HG03064 (cell line): ENCODE results near the gene C14orf93.
A peak's percentile ranks its signal among the peaks of the same experiment; 100 is the strongest.

Experiments
- ATAC-seq: cut with Tn5 transposase; IDR thresholded peaks from one replicate; pipeline ENCODE4 v1.9.1; 2021; ENCODE audit warnings: low read depth; ENCODE audit not compliant: unreplicated experiment

Gene C14orf93

DNA sequence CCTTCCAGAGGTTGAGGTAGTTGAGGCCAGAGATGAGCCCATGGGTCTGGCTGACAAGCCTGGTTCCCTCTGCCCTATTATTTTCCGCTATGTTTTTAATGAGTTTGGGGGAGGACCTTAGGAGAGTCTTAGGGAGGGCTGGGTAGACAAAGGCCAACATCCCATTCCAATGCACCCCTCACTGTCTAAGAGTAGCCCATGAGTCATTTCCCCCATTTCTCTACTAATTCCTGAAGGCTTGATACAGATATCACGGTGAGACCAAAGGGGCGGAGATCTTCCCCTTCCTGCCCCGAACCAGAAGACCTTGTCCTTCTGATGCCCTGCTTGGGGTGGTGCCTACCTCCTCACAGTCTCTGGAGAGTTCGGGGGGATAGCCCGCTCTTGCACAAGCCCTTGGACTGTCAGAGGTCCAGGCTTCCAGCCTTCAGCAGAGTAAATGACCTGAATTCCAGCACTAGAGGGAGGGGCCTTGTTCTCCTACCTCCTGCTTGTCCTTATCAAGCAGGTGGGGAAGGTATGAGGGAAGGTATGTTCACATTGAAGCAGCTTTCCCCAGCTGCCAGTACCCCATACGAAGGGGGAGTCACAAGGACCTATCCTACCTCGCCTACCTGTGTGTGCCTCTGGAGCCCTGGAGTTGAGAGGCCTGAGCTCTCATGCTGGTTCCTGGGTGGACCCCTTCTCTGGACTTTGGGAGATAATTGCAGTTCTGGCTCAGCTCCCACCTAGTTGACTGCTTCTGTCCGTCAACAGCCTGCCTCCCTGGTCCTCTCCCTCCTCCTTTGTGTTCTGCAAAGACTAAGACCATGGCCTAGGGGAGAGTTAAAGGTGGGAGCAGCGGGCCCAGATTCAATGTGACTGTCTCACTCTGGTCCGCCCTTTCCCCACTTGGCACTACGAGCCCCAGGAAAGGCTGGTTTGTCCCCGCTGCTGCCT is 35.7 kb upstream of the C14orf93 start:
- ATAC-seq: no peak

DNA sequence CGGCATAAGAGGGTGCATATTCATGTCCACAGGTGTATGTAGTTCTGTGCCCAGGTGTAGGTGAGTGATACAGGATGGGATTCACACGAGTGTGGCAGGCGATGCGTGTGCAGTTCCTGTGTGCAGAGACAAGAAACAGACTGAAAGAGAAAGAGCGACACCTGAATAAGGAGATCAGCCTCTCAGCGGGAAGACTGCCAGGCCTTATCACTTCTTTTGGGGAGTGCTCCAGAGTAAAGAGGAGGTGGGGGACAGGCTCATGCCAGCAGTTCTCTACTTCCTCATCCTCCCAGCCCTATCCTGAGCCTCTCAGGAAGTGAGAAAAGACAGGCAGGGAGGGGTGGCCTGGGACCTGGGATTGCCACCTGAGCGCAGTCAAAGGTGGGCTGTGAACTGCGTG is 34.9 kb upstream of the C14orf93 start:
- ATAC-seq: no peak

DNA sequence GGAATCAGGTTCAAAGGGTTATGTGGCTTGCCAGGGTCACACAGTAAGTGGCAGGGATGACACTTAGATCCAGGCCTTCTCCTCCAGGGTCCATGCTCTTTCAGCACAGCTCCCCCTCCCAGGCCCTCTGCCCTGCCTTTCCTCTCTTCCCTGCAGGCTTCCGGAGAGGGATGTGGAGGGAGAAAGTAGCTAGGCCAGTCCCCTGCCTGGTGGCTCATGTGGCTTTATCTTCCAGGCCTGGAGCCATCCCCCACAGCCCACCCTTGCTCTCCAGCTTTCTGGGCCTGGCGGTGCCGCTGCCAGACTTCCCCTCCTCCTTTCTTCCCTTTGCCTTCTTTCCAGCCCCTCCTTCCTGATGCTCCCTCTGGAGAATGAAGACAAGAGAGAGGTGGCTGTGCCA is 33.8 kb upstream of the C14orf93 start:
- no peak for ATAC-seq

DNA sequence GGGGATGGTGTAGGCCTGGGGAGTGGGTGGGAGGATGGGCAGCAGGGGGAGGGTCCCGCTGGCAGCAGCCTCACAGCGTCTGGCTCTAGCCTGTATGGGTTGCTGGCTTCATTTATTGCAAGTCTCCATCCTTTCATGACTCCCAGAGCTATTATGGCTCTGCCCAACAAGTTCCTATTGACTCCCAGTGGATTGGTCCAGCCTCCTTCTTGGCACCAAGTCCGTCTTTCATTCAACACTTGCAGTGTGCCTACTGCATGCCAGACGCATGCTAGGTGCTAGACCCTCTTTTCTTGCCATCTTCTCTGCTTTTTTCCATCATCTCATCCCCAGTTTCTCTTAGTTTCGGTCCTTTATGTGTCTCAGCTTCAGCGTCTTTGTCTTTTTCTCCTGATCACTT is 33.2 kb upstream of the C14orf93 start:
- no peak for ATAC-seq

DNA sequence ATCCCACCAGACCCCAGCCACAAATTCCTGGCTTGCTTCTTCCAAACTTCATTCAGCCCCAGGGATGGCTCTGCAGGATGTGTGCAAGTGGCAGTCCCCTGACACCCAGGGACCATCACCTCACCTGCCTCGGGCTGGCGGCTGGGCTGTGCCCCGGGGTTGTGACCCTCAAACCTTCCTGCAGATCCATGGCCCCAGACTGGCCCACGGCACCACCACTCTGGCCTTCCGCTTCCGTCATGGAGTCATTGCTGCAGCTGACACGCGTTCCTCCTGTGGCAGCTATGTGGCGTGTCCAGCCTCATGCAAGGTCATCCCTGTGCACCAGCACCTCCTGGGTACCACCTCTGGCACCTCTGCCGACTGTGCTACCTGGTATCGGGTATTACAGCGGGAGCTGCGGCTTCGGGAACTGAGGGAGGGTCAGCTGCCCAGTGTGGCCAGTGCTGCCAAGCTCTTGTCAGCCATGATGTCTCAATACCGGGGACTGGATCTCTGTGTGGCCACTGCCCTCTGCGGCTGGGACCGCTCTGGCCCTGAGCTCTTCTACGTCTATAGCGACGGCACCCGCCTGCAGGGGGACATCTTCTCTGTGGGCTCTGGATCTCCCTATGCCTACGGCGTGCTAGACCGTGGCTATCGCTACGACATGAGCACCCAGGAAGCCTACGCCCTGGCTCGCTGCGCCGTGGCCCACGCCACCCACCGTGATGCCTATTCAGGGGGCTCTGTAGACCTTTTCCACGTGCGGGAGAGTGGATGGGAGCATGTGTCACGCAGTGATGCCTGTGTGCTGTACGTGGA is 32.4 kb upstream of the C14orf93 start, which contains the start of gene PSMB11:
Gene PSMB11 (plus strand): TSS at position 51 of the 804 bp plus-strand sequence. CDS start 14 bp downstream, at position 65.
- ATAC-seq: no peak

DNA sequence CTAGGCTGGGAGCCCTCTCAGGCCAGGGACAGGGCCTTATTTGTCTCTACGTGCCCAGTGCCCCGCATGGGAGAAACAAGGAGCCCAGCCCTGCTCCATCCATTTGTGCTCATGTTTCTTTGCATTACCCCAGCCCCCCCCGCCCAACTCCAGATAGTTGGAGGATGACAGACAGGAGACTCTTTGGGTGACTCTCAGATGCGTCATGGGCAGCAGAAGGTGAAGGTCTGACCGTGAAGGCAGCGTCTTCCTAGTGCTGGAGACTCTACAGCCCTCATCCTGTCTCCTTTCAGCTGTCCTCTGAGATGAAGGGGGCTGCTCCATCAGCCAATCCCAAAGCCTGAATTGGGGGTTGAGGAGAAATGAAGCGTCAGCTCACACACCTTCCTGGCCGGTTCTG is 31.8 kb upstream of the C14orf93 start:
- no peak for ATAC-seq

DNA sequence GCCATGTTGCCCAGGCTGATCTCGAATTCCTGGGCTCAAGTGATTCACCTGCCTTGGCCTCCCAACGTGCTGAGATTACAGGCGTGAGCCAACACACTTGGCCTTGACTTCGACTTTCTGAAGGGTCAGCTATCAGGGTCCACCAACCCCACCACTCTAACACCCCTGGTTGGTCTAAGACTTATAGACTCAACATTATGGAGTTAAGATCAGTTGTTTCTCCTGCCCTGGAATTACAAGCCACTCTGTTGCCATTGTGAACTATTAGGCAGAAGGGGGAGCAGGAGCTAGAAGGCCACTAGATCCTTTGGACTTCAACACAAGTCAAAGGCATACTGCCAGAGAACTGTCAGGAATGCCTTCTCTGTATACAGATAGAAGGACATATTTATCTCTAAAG is 30.2 kb upstream of the C14orf93 start:
- no peak for ATAC-seq

DNA sequence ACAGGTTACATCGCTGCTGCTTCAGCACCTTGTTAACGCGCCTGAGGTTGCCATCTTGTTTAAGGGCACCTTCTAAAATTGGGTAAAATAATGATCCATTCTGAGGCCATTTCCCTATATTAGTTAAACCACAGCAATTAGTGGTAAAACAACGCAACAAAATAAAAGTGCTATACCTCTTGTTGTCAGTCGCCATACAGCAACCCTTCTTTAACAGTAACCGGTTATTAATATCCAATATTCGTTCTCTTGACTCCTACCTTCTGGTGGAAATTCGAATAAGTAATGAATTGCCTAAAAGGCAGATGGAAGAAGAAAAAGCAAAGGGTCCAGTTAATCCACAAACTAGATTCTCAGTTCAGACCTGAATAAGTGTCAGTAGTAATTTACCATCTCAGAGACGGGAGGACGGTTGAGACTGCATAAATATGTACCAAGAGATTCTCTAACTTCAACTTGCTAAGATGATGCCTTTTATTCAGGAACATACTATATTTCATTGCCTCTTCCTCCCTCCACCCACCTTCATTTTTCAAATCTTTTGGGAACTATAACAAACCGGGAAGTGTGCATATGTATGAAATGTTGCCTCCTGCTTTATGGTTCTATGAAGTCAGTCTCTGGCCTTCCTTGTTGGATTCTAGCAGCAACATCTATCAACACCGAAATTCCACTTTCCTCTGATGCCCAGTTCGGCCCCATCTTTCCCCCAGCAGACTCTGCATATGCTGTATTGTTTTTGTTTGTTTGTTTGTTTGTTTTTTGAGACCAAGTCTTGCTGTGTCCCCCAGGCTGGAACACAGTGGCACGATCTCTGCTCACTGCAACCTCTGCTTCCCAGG is 25.6 kb upstream of the C14orf93 start:
- ATAC-seq: no peak

DNA sequence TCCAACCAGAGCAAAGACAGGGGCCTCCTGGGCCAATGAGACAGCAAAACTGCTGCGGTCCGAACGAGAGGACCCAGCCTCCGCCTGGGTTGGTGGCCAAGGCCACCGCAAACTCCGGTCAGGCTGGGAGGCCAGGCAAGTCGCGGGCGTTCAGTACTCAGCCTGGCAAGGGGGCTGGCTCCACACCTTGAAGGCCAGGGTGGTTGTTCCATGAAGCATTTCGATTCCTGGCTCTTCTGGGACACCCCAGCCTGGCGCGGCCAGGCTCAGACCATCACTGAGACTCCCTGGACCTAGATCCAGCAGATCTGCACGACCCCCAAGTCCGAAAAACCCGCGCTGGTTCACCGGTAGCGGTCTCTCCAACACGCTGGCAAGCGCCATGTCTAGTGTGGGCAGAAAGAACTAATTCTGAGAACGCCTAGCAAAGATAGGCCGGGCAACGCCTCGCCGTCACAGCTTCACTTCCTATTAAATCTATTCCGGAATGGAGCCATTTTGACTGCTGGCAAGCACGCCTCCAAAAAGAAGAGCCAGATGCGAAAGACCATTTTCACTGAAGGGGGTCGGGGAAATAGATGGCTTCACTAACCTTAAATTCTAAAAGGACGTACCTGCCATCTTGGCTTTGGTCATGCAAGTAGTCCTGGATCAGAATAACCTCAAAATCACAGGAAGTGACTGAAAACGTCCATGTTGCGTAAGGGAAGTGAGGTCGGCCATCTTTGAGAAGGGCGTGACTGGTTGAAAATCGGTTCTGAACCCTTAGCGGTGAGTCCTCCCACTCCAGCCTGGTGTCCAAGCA is 24.8 kb upstream of the C14orf93 start, which contains the start of gene PSMB5:
Gene PSMB5 (minus strand): TSS at position 403 of the 805 bp plus-strand sequence. CDS start 19 bp downstream, at position 384.
- ATAC-seq: peak; percentile 91

DNA sequence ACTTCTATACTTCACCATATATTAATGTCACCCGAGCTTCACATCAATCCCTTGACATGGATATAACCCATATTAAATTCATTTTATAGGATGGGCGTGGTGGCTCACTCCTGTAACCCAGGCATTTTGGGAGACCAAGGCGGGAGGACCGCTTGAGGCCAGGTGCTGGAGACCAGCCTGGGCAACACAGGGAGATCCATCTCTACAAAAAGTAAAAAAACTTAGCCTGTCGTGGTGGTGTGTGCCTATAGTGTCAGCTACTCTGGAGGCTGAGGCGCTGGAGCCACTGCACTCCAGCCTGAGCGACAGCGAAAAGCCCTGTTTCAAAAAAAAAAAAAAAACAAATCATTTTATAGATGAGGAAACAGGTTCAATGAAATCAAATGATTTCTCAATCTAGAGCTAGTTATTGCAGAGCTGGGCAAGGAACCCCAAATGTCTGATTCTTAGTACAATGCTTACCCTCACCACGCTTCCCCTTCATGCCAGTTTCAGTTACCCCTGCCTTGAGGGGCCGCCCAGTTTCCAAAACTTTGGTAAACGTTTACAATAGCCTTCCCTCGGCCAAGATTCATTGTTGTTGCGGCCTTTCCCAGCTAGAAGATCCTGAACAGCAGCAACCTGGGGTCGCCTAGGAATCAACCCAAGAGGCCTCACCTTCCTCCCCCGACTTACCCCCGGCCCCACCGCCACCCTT is 24.0 kb upstream of the C14orf93 start:
- ATAC-seq: no peak

DNA sequence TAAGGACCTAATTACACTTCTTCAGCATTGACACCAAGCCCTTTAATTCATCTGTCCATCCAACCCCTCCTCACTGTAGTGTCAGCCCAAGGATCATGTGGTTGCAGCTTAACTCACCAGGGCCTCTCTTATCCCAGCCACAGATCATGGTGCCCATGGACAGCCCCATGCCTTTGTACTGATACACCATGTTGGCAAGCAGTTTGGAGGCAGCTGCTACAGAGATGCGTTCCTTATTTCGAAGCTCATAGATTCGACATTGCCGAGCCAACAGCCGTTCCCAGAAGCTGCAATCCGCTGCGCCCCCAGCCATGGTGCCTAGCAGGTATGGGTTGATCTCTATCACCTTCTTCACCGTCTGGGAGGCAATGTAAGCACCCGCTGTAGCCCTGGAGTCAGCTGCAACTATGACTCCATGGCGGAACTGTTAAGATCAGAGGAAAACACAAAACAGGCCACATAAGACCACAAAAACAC is 23.3 kb upstream of the C14orf93 start:
- no peak for ATAC-seq

DNA sequence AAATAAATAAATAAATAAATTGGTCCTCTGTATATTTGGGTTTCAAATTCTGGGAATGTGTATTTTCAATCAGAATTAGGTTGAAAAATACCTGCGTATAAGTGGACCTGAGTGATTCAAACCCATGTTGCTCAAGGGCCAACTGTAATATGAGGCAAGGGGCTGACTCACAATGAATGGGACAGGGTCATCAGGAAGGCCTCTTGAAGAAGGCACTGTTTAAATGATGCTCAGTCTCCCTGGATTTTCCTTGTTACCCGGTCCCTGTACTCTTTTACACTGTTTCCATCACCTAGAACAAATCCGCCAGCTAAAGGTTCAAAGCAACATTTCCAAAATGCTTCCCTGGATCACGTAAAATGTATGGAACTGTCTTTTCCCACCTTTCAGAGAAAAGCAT is 21.0 kb upstream of the C14orf93 start:
- ATAC-seq: no peak

DNA sequence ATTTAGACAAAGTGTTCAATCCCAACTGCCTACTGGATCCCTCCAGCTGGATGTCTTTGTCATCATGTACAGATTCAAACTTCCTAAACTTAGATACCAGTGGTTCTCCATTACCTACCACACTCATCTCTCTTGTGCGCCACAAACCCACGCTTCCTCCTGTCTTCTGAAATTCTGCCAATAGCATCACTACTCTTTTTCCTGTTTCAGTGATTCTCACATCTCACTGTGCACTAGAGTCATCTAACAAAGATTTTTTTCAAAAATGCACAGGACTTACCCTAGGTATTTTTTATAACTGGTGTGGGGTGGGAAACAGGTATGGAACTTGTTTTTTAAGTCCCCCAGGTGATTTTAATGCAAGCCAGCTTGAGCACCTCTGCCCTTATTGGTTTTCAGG is 18.9 kb upstream of the C14orf93 start:
- no peak for ATAC-seq

DNA sequence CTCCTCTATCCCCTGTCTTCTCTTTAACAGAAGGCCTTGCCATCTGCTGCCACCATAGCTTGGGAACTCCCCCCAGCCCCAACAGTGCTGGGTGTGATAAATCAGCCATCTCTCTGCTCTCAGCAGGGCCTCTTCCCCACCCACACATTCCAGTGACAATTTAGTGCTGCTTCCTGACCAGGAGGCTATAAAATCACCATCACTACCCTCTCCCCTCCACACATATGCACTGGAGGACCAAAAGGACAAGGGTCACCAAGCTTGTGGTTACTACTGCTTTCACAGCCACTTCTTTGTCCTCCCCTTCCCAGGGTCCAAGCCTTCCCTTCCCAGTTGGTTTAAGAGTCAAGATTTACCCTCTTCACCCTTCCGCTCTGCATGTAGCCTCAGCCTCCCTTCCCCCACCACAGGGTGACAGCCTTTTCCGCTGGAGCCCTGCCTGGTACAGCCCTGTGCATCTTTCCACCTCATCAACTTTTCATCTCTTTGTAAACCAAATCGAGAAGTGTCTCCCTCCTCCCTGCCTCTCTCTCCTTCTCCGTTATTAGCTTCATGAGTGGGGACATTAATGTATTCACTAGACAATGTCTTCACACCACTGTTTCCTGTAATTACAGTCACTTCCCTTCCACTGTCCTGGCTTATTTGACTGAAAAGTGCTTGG is 15.3 kb upstream of the C14orf93 start:
- ATAC-seq: no peak

DNA sequence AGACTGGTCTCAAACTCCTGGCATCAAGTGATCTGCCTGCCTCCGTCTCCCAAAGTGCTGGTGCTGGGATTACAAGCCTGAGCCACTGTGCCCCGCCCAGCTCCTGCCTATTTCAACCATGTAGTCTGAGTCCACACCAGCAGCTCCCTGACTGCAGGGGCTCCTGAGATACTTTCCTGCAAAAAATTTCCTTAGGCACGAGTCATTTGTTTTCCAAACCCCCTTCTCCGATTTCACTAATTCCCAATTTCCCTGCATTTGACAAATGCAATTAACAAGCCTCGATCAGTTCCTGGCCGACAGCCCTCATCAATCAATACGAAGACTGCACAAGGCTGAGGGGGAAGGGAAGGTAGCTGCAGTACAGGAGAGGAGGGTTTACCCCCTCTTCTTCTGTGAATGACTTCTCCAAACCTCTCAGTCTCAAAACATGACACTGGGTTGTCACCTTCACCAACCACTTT is 14.7 kb upstream of the C14orf93 start:
- ATAC-seq: no peak

DNA sequence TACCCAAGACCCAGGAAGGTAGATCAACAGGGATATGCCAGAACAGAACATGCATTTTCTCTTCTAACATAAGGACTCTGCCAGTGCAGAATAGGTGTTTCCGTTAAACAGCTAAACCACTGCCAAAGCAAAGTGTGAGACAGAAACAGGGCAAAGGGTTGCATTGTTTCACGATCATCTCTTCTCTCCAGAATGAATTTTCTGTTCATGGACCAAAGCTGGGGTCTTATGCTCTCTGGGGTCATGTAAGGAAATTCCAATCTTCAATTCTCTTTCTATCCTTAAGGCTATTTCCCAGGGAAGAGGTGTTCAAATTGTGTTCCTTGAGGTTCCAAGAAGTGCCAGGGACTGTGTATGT is 13.8 kb upstream of the C14orf93 start:
- ATAC-seq: no peak

DNA sequence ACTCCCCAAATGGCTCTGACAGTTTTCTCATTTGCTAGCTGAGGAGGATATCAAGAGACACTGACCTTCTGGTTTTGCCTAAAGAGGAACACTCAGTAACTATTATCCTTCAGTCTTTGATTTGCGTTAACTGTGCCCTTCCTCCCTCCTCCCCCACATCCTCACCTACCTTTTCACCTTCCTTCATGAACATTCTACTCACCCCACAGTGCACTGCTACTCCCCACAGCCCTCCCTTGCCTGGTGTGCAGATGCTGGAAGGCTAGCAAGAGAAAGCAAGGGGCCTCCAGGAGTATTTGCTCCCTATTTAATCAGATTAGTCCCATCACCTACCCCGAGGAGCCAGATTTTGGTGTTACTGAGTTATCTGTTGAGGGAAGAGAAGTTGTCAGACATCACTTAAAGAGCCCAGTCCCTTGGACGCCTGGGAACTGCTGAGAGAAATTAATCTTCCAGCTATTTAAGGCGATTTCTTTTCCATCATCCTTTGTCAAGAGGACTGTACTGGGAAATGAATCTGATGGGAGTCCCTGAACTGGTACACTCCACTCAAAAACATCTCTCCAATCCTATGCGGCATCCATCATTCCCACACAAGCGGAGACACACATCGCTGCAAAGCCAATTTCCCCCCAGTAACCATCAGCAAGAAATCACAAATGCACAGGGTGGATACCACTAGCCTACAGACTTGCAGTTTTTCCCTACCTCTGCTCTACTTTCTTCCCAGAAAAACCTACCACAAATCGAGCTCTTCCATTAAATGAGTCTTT is 13.3 kb upstream of the C14orf93 start:
- no peak for ATAC-seq
